Measurements from ENCODE around the gene PSMB7.

DNA sequence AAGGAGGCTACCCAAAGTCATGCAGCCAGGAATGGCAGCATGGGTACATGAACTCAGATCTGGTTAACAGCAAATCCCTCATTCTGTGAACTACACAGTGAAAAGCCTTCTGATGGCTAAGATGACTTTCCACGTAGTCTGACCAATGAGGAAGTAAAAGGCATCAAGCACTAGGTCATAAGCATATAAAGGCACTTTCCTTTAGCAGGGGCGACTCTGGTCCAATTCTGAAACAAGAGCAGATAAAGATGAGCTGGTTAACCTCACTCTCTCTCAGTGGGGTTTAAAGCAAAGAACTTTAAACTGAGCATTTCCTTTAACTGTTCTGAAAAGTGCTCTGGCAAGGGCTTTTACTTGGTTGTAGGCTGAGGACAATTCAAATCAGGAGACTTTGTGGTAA, 21.1 kb downstream of the PSMB7 start:
- TF ChIP-seq CTCF (IDR thresholded peaks at IDR 0.05) = no peak
- TF ChIP-seq IRF3 (IDR thresholded peaks at IDR 0.05; ENCODE audit: low read depth, low read length) = no peak
- TF ChIP-seq TAF1 (IDR thresholded peaks at IDR 0.05; ENCODE audit: borderline replicate concordance, low read depth, low read length) = no peak
- no peak for TF ChIP-seq RCOR1 (IDR thresholded peaks at IDR 0.05; ENCODE audit: low read length)
- no peak for TF ChIP-seq FOXM1 (IDR thresholded peaks at IDR 0.05; ENCODE audit: low read depth)
- TF ChIP-seq TCF12 (IDR thresholded peaks at IDR 0.05) = no peak
- TF ChIP-seq, protein P1, sequence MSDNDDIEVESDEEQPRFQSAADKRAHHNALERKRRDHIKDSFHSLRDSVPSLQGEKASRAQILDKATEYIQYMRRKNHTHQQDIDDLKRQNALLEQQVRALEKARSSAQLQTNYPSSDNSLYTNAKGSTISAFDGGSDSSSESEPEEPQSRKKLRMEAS (IDR thresholded peaks at IDR 0.05; ENCODE audit: low read depth) = no peak
- no peak for TF ChIP-seq CHD2 (IDR thresholded peaks at IDR 0.05; ENCODE audit: low read length, partially characterized antibody)
- no peak for TF ChIP-seq EZH2phosphoT487 (IDR thresholded peaks at IDR 0.05; ENCODE audit: borderline replicate concordance, low read depth)
- no peak for TF ChIP-seq EP300 (IDR thresholded peaks at IDR 0.05; ENCODE audit: borderline replicate concordance in 1 of 2, low read depth in 1 of 2, low read length in 1 of 2)
